ENCODE data around the gene RPP40.
"Not testable (repeated sequence)": the region's sequence is repeated elsewhere in the genome, so short reads cannot be mapped to it uniquely, and the experiment has no call there.

RPP40 gene

GRCh38 chr6:5014072-5014561 is 10.3 kb upstream of the RPP40 start:
- DNase-seq, result no peak

- DNase-seq, result no peak
These were observed 8.7 kb upstream of the RPP40 start for GRCh38 chr6:5012519-5012918.

GRCh38 chr6:5011346-5011745 is 7.5 kb upstream of the RPP40 start:
- no peak for DNase-seq

GRCh38 chr6:5007531-5007930 is 3.7 kb upstream of the RPP40 start:
- DNase-seq, result no peak

GRCh38 chr6:5006222-5006621 is 2.4 kb upstream of the RPP40 start:
- no peak for DNase-seq

GRCh38 chr6:5005038-5005433 is 1.2 kb upstream of the RPP40 start:
- DNase-seq, result not testable (repeated sequence)

GRCh38 chr6:5004373-5005037 is 668 bp upstream of the RPP40 start:
- no peak for DNase-seq

GRCh38 chr6:4999586-4999985 is 4.3 kb downstream of the RPP40 start:
- DNase-seq, result no peak

- DNase-seq, result no peak
These were observed 6.0 kb downstream of the RPP40 start for GRCh38 chr6:4997862-4998261.

GRCh38 chr6:4994741-4995140 is 9.1 kb downstream of the RPP40 start:
- DNase-seq, result no peak

GRCh38 chr6:4987432-4987831 is 16.4 kb downstream of the RPP40 start:
- DNase-seq, result no peak

- DNase-seq, result no peak
These were observed 16.8 kb downstream of the RPP40 start for GRCh38 chr6:4986999-4987398.

GRCh38 chr6:4983322-4983721 is 20.5 kb downstream of the RPP40 start:
- no peak for DNase-seq

GRCh38 chr6:4981761-4982160 is 22.1 kb downstream of the RPP40 start:
- DNase-seq, result no peak

GRCh38 chr6:4979426-4979825 is 24.4 kb downstream of the RPP40 start:
- DNase-seq, result no peak

- DNase-seq, result no peak
These were observed 26.4 kb downstream of the RPP40 start for GRCh38 chr6:4977468-4977867.

GRCh38 chr6:4975506-4975905 is 28.3 kb downstream of the RPP40 start:
- DNase-seq, result no peak

GRCh38 chr6:4974962-4975361 is 28.9 kb downstream of the RPP40 start:
- DNase-seq, result no peak

GRCh38 chr6:4973982-4974745 is 29.7 kb downstream of the RPP40 start:
- DNase-seq, result no peak

GRCh38 chr6:4973415-4973814 is 30.4 kb downstream of the RPP40 start:
- no peak for DNase-seq

GRCh38 chr6:4972438-4972837 is 31.4 kb downstream of the RPP40 start:
- DNase-seq, result no peak

- no peak for DNase-seq
These were observed 32.0 kb downstream of the RPP40 start for GRCh38 chr6:4971851-4972250.

GRCh38 chr6:4970739-4971395 is 33.0 kb downstream of the RPP40 start:
- no peak for DNase-seq
